Osteoblast (primary cell): ENCODE measurements around the gene NOTCH2NLA. TPM values are rescaled to one million over a fixed set of nuclear protein-coding genes. Genes with fewer than 3 reads are reported as not detected.
"Not testable (repeated sequence)": the region's sequence is repeated elsewhere in the genome, so short reads cannot be mapped to it uniquely, and the experiment has no call there.

Experiments used
- DNase-seq: peaks from one replicate; pipeline ENCODE4 v3.0.0; 2011; ENCODE audit warnings: low spot score, mixed read lengths; ENCODE audit not compliant: insufficient read length; ENCODE audit errors: missing footprints
- H2AFZ ChIP-seq: 2 replicates; pipeline ENCODE4 v1.6.0; 2011; ENCODE audit warnings: mild to moderate bottlenecking, low read length
- H3K27ac ChIP-seq: 2 replicates; pipeline ENCODE4 v1.5.1; 2011; ENCODE audit warnings: mild to moderate bottlenecking, low read depth, low read length, moderate library complexity
- H3K27me3 ChIP-seq: 2 replicates; pipeline ENCODE4 v1.6.0; 2012; ENCODE audit warnings: mild to moderate bottlenecking, control low read depth, inconsistent platforms, low read length, moderate library complexity; ENCODE audit not compliant: insufficient read depth
- H3K36me3 ChIP-seq: 2 replicates; pipeline ENCODE4 v1.5.1; 2011; ENCODE audit warnings: mild to moderate bottlenecking, low read length, control low read depth, moderate library complexity; ENCODE audit not compliant: insufficient read depth
- H3K4me1 ChIP-seq: 2 replicates; pipeline ENCODE4 v1.5.1; 2011; ENCODE audit warnings: mild to moderate bottlenecking, low read length, control low read depth, moderate library complexity; ENCODE audit not compliant: insufficient read depth
- H3K4me2 ChIP-seq: 2 replicates; pipeline ENCODE4 v1.6.0; 2011; ENCODE audit warnings: mild to moderate bottlenecking, low read length; ENCODE audit not compliant: insufficient read depth
- H3K4me3 ChIP-seq: fragments of 200-600 bp; sonication (generic); 3 replicates; pipeline ENCODE4 v1.5.1; 2012; ENCODE audit warnings: mild to moderate bottlenecking, low read length, inconsistent platforms; ENCODE audit not compliant: insufficient read depth
- H3K79me2 ChIP-seq: 2 replicates; pipeline ENCODE4 v1.6.0; 2012; ENCODE audit warnings: mild to moderate bottlenecking, low read length, control low read depth, inconsistent platforms; ENCODE audit not compliant: insufficient read depth
- H3K9me3 ChIP-seq: 2 replicates; pipeline ENCODE4 v1.5.1; 2011; ENCODE audit warnings: low read depth, low read length, control low read depth
- H4K20me1 ChIP-seq: 2 replicates; pipeline ENCODE4 v1.6.0; 2012; ENCODE audit warnings: mild to moderate bottlenecking, low read length, control low read depth; ENCODE audit not compliant: insufficient read depth
- total RNA-seq: library from RNA; depleted of rRNA; stranded (reverse); fragments of >200 nt; gene quantifications from 2 replicates; pipeline ENCODE4 v1.2.3, GENCODE V29; 2012

NOTCH2NLA gene
- total RNA-seq, 1 donor: 94.5 TPM

- not testable (repeated sequence) for H4K20me1 ChIP-seq, H3K4me1 ChIP-seq, DNase-seq, H3K79me2 ChIP-seq, H3K9me3 ChIP-seq, H3K4me3 ChIP-seq, H3K27ac ChIP-seq, H3K36me3 ChIP-seq, H2AFZ ChIP-seq, H3K27me3 ChIP-seq, H3K4me2 ChIP-seq
These were observed 7.3 kb upstream of the NOTCH2NLA start for GRCh38 chr1:146236026-146236601.

GRCh38 chr1:146228144-146228682 lies 608 bp downstream of the NOTCH2NLA start:
- not testable (repeated sequence) for H3K36me3 ChIP-seq, H3K9me3 ChIP-seq, H3K79me2 ChIP-seq, H4K20me1 ChIP-seq, H3K4me1 ChIP-seq, H3K27ac ChIP-seq, DNase-seq, H3K4me2 ChIP-seq, H2AFZ ChIP-seq, H3K27me3 ChIP-seq
- H3K4me3 ChIP-seq: peak overlapping the region; percentile 71

- not testable (repeated sequence) for H3K4me2 ChIP-seq, H3K27me3 ChIP-seq, H3K36me3 ChIP-seq, H3K9me3 ChIP-seq, H3K79me2 ChIP-seq, H3K4me3 ChIP-seq, H3K4me1 ChIP-seq, H4K20me1 ChIP-seq, H3K27ac ChIP-seq, H2AFZ ChIP-seq, DNase-seq
These were observed 54.3 kb downstream of the NOTCH2NLA start for GRCh38 chr1:146174531-146174930.

GRCh38 chr1:146167740-146168139 lies 61.1 kb downstream of the NOTCH2NLA start:
- not testable (repeated sequence) for H3K36me3 ChIP-seq, H3K4me3 ChIP-seq, H4K20me1 ChIP-seq, H3K27ac ChIP-seq, H3K9me3 ChIP-seq, H3K79me2 ChIP-seq, H3K27me3 ChIP-seq, H3K4me2 ChIP-seq, H2AFZ ChIP-seq, DNase-seq, H3K4me1 ChIP-seq

GRCh38 chr1:146167273-146167672 lies 61.5 kb downstream of the NOTCH2NLA start:
- H3K36me3 ChIP-seq: not testable (repeated sequence)

GRCh38 chr1:146144465-146144864 lies 84.4 kb downstream of the NOTCH2NLA start, which contains the start of gene NBPF10:
Gene NBPF10 (minus strand): TSS chr1:146144804. CDS start chr1:146144769, 35 bp downstream.
- not testable (repeated sequence) for H4K20me1 ChIP-seq, H3K9me3 ChIP-seq, DNase-seq, H3K4me2 ChIP-seq, H3K27me3 ChIP-seq, H3K79me2 ChIP-seq, H3K36me3 ChIP-seq, H3K4me1 ChIP-seq, H2AFZ ChIP-seq, H3K4me3 ChIP-seq, H3K27ac ChIP-seq

More at GRCh38 chr1:146167273-146167672, 61.5 kb downstream of the NOTCH2NLA start:
- H3K79me2 ChIP-seq, H3K4me2 ChIP-seq, H4K20me1 ChIP-seq, H3K9me3 ChIP-seq, H3K27ac ChIP-seq, H3K27me3 ChIP-seq, H3K4me1 ChIP-seq, DNase-seq, H2AFZ ChIP-seq, H3K4me3 ChIP-seq: not testable (repeated sequence)

Other genes with a start within 250 kb of the NOTCH2NLA start
- gene TXNIP, start 232.4 kb downstream of the NOTCH2NLA start, total RNA-seq: 400 and 529 TPM in 2 replicates
- not detected in 2 replicates for gene HJV, start 207.3 kb downstream of the NOTCH2NLA start, total RNA-seq
- gene NBPF10, start 84.2 kb downstream of the NOTCH2NLA start, total RNA-seq: 5.1 and 6.2 TPM in 2 replicates